HG02642 (cell line): Measurements from ENCODE around the gene CDK15.

Source experiments
- ATAC-seq: cut with Tn5 transposase; IDR thresholded peaks from one replicate; pipeline ENCODE4 v1.9.1; 2021; ENCODE audit warnings: mild to moderate bottlenecking; ENCODE audit not compliant: unreplicated experiment, poor library complexity

Gene CDK15

GRCh38 chr2:201859949-201860348 is 53.6 kb downstream of the CDK15 start:
- ATAC-seq, result no peak

DNA sequence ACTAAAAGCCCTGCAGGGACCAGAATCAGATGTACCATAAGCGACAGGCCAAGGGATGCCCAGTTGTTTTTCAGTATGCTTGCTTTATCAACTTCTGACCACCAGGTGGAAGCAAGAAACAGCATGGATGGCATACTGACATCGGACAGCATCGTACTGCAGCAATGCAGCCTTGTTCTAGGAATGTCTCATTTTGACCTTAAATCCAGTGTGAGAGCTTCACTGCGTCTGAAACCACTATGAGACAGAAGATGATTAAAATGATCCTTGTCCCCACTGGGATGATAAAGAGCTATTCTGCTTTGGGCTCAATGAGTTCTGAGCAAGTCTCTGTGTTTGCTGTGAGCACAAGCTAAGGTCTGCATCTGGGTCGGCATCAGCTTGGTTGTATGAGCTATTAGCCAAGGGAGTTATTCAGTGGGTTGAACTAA is 54.3 kb downstream of the CDK15 start:
- ATAC-seq, result peak; percentile 65

DNA sequence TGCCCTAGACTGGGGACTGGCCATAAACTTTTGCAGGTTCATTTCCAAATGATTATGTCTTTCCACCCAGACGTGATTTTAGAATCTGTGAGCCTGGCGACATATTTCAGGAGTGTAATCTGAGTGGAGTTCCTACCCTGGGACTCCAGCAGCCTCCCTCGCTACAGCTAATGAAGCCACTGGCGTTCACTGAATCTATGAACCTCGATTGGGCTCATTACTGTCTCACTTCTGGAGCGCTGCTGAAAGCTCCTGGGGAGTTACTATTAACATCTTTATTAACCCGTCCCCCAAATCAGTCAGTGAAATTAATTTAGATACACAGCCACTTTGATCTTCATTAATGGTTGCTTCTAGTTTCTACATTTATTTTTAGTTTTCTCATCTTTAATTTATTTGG is 56.5 kb downstream of the CDK15 start:
- no peak for ATAC-seq

GRCh38 chr2:201866643-201867473 is 60.5 kb downstream of the CDK15 start:
- ATAC-seq, result no peak

DNA sequence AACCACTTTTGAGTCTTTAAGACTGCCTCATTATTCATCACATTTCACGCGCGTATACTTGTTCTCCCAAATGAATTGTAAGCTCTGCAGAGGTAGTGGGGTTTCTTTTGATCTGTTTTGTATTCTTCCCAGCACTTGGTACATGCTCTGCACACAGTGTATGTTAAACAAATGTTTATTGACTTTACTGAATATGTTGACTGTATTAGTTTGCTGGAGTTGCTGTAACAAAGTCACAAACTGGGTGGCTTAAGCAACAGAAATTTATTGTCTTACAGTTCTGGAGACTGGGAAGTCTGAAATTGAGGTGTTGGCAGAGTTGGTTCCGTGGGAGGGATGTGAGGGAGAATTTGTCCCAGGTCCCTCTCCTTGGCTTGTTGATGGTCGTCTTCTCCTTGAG is 65.1 kb downstream of the CDK15 start:
- no peak for ATAC-seq

- ATAC-seq, result no peak
Measured at GRCh38 chr2:201872591-201872990, 66.3 kb downstream of the CDK15 start.

DNA sequence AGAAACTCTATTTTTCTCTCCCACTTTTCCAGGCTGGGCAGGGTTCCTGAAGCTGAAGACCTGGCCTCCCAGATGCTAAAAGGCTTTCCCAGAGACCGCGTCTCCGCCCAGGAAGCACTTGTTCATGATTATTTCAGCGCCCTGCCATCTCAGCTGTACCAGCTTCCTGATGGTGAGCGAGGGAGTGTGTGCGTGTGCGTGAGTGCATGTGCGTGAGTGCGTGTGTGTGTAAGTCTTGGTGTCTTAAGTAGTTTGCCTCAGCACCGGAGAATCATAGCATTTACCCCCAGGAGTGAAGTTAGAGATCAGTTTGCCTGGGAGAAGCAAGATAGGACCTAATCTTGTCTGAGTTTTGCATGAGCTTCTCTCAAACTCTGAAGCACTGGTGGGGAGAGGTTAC is 73.7 kb downstream of the CDK15 start:
- ATAC-seq, result no peak

- ATAC-seq, result peak; percentile 8
Measured at GRCh38 chr2:201880579-201880978, 74.2 kb downstream of the CDK15 start.

- peak; percentile 58 for ATAC-seq
Measured at GRCh38 chr2:201880993-201881611, 74.8 kb downstream of the CDK15 start.

DNA sequence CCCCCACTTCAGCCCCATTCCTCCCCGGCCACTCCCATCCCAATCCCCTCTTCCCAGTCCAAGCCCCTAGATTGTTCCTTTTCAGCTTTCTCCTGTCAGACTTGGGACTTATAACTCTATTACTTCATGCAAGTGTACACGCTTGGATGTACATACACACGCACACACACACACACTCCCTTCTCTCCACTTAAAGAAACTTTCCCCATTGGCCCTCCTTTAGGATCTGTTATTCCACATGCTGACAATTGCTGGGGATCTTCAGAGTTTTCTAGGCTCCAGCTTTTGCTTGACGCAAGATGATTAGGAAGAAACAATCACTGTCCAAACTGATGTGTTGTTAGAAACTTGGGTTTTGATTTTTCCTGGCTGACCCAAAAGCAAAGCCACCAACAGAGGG is 75.4 kb downstream of the CDK15 start:
- no peak for ATAC-seq

GRCh38 chr2:201882353-201883090 is 76.2 kb downstream of the CDK15 start:
- peak; percentile 56 for ATAC-seq

GRCh38 chr2:201883606-201884369 is 77.5 kb downstream of the CDK15 start:
- no peak for ATAC-seq

DNA sequence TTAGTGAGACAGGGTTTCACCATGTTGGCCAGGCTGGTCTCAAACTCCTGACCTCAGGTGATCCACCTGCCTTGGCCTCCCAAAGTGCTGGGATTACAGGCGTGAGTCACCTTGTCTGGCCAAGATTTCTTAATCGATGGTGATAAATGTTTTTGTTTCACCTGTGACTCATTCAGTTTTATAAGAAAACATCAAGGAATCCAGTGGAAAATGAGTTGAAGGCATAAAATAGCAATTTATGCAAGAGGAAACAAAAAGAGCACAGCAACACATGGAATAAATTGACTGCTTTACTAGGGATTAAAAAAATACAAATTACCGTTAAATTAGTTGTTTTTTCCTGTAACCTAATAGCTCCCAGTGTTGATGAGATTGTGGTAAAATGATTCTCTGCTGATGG is 80.2 kb downstream of the CDK15 start:
- ATAC-seq, result no peak

GRCh38 chr2:201887773-201888425 is 81.6 kb downstream of the CDK15 start:
- ATAC-seq, result no peak

DNA sequence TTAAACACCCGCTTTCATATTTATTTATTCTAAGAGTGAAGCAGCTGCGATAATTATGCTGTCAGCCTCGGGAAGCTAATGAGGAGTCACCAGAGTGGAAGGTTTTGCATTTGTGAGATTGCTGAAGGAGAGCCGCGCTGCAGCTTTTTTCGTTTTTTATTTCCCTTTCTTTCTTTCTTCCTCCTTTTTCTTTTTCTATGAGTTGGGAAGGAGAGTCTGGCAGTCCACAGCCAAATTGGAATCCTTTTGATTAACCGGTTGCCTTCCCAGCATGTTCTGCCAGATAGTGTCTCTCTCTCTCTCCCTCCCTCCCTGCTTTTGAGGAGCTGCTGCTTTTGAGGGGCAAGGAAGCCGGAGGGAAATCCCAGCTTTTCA is 82.1 kb downstream of the CDK15 start:
- ATAC-seq, result no peak

DNA sequence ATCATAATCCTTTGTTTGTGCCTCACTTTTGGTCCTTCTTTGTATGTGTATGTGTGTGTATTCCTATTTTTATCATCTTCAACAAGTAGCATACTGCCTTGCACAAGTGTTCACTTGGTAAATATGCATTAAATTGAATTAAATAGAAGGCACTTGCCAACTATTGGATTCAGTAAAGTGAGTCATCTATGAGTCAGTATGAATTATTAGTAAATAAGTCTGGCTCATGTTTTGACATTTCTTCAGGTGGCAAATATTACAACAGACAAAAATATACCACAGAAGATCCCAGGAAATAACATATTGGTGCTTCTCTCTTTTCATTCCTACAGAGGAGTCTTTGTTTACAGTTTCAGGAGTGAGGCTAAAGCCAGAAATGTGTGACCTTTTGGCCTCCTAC is 84.1 kb downstream of the CDK15 start:
- no peak for ATAC-seq

GRCh38 chr2:201891676-201892075 is 85.3 kb downstream of the CDK15 start:
- no peak for ATAC-seq

DNA sequence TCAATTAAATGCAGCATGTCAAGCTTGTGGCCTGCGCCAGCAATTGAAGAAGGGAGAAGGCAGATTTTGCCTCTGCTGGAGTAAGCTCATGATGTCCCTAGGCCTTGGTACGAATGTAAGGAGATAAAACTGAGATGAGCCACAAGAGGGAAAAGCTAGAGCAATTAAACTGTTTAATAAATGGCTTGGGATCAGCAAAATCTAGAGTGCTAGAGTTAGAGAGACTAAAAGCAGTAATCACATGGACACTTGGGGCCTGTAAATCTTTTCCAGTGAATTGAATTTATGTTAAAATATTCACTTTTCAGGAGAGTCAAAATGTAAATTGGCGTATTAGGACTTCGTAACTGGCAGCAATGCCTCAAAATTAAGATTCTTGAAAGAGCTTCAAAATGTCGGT is 86.2 kb downstream of the CDK15 start:
- no peak for ATAC-seq

DNA sequence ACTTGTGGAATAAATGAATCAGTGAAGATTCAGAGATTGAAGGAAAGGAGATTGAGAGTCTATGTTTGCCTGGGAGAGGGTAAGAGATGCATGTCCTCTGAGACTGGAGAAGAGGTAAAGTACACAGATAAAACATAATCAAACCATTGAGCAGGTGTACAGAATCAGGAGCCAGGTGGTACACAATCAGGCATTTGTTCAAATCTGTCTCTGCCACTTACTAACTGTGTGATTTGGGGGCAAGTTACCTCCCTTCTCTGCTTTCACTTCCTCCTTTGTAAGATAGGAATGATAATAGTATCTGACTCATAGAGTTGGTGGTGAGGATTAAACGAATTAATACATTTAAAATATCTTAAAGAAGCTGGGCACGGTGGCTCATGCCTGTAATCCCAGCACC is 94.0 kb downstream of the CDK15 start:
- ATAC-seq, result no peak

GRCh38 chr2:201901786-201902185 is 95.4 kb downstream of the CDK15 start:
- no peak for ATAC-seq
